GM12878 (cell line): ENCODE measurements around the gene NAA25. TPM values are rescaled to one million over a fixed set of nuclear protein-coding genes. Genes with fewer than 3 reads are reported as not detected.

Experiments
- BCL11A ChIP-seq: IDR thresholded peaks from 2 replicates; pipeline ENCODE4 v1.6.1; 2011; ENCODE audit warnings: low read depth, low read length
- BHLHE40 ChIP-seq, 2 experiments: fragments of 450-650 bp in 1 of 2; IDR thresholded peaks; 2 replicates each; pipeline ENCODE4 v1.6.1; 2011 to 2017; ENCODE audit warnings: low read depth in 2 of 2, borderline replicate concordance in 1 of 2, improper control_type of control experiment in 1 of 2, low read length in 1 of 2, mild to moderate bottlenecking in 1 of 2
- CBX5 ChIP-seq: sonication (generic); IDR thresholded peaks from 2 replicates; pipeline ENCODE4 v1.6.1; 2016; ENCODE audit warnings: low read depth, moderate library complexity, mild to moderate bottlenecking, inconsistent platforms
- CEBPB ChIP-seq, 2 experiments: fragments of 150-350 bp in 1 of 2; IDR thresholded peaks; 2 replicates each; pipeline ENCODE4 v1.6.1; 2012 to 2014; ENCODE audit warnings: low read depth in 2 of 2, low read length in 2 of 2, borderline replicate concordance in 1 of 2, inconsistent platforms in 1 of 2
- EP300 ChIP-seq, 2 experiments: fragments of 150-350 bp in 1 of 2; IDR thresholded peaks; 2 replicates each; pipeline ENCODE4 v1.6.1; 2011 to 2012; ENCODE audit warnings: low read depth in 2 of 2, low read length in 2 of 2, borderline replicate concordance in 1 of 2, improper control_type of control experiment in 1 of 2, inconsistent platforms in 1 of 2; ENCODE audit not compliant: control insufficient read depth in 1 of 2
- HDGF ChIP-seq: fragments of 450-650 bp; IDR thresholded peaks from 2 replicates; pipeline ENCODE4 v1.6.1; 2016; ENCODE audit warnings: antibody characterized with exemption
- IRF3 ChIP-seq: fragments of 450-650 bp; IDR thresholded peaks from 2 replicates; pipeline ENCODE4 v1.6.1; 2014; ENCODE audit warnings: mild to moderate bottlenecking
- IRF5 ChIP-seq: fragments of 450-650 bp; IDR thresholded peaks from 2 replicates; pipeline ENCODE4 v1.6.1; 2017; ENCODE audit warnings: borderline replicate concordance
- KAT2A ChIP-seq: conservative IDR thresholded peaks from 2 replicates; pipeline ENCODE4 v1.6.1; 2011; ENCODE audit warnings: low read depth, low read length; ENCODE audit not compliant: control insufficient read depth
- LARP7 ChIP-seq: fragments of 450-650 bp; IDR thresholded peaks from 2 replicates; pipeline ENCODE4 v1.6.1; 2017; ENCODE audit warnings: mild to moderate bottlenecking
- NR2C1 ChIP-seq: fragments of 450-650 bp; IDR thresholded peaks from 2 replicates; pipeline ENCODE4 v1.6.1; 2017; ENCODE audit warnings: antibody characterized with exemption, mild to moderate bottlenecking, moderate library complexity
- POLR2AphosphoS2 ChIP-seq: IDR thresholded peaks from 2 replicates; pipeline ENCODE4 v1.6.1; 2011; ENCODE audit warnings: low read depth, mild to moderate bottlenecking, low read length, improper control_type of control experiment, moderate library complexity
- RCOR1 ChIP-seq: conservative IDR thresholded peaks from 2 replicates; pipeline ENCODE4 v1.6.1; 2012; ENCODE audit warnings: low read depth, low read length, improper control_type of control experiment
- REST ChIP-seq: IDR thresholded peaks from 2 replicates; pipeline ENCODE4 v1.6.1; 2012; ENCODE audit warnings: mild to moderate bottlenecking, low read depth, low read length
- SIX5 ChIP-seq: IDR thresholded peaks from 2 replicates; pipeline ENCODE4 v1.6.1; 2011; ENCODE audit warnings: mild to moderate bottlenecking, low read depth, low read length, moderate library complexity; ENCODE audit not compliant: severe bottlenecking
- SMAD5 ChIP-seq: IDR thresholded peaks from 2 replicates; pipeline ENCODE4 v1.6.1; 2016; ENCODE audit warnings: antibody characterized with exemption, low read depth
- SREBF1 ChIP-seq: IDR thresholded peaks from 2 replicates; pipeline ENCODE4 v1.6.1; 2012; ENCODE audit warnings: mild to moderate bottlenecking, low read length
- STAT1 ChIP-seq: fragments of 450-650 bp; conservative IDR thresholded peaks from 2 replicates; pipeline ENCODE4 v1.6.1; 2014; ENCODE audit warnings: antibody characterized with exemption, mild to moderate bottlenecking
- SUPT20H ChIP-seq: IDR thresholded peaks from 2 replicates; pipeline ENCODE4 v1.6.1; 2011; ENCODE audit warnings: low read depth, mild to moderate bottlenecking, low read length, moderate library complexity, borderline replicate concordance; ENCODE audit not compliant: control insufficient read depth
- TBL1XR1 ChIP-seq: IDR thresholded peaks from 2 replicates; pipeline ENCODE4 v1.6.1; 2012; ENCODE audit warnings: low read depth, low read length, improper control_type of control experiment
- ZNF24 ChIP-seq: fragments of 450-650 bp; IDR thresholded peaks from 2 replicates; pipeline ENCODE4 v1.6.1; 2017; ENCODE audit warnings: antibody characterized with exemption, mild to moderate bottlenecking
- ZNF622 ChIP-seq: fragments of 450-650 bp; IDR thresholded peaks from 2 replicates; pipeline ENCODE4 v1.6.1; 2017; ENCODE audit warnings: mild to moderate bottlenecking, inconsistent platforms
- polyA plus RNA-seq, 11 experiments: library from polyadenylated mRNA; depleted of rRNA in 4 of 11; unstranded in 6 of 11; stranded (reverse) in 5 of 11; fragments of >200 nt; fragmentation: Nextera tagmentation in 4 of 11; fragmentation: Illumina TruSeq in 1 of 11; extraction: Ambion mirVana in 4 of 11; extraction: Trizol in 1 of 11; gene quantifications; 1 replicate in 1 of 11; 2 replicates in 10 of 11; pipeline versions ENCODE4 v1.2.1 to v1.2.3, GENCODE V29; 2011 to 2016; ENCODE audit warnings: inconsistent platforms in 2 of 11, missing spikeins in 2 of 11, low read depth in 1 of 11
- total RNA-seq, 4 experiments: library from RNA; depleted of rRNA in 3 of 4; stranded (reverse); fragments of >200 nt in 3 of 4; fragmentation: Illumina TruSeq in 1 of 4; extraction: Trizol in 1 of 4; gene quantifications; 2 replicates each; pipeline versions ENCODE4 v1.2.1 to v1.2.3, GENCODE V29; 2013 to 2021
- TF ChIP-seq, protein P1 (sequence below): IDR thresholded peaks from 2 replicates; pipeline ENCODE4 v1.6.1; 2011; ENCODE audit warnings: mild to moderate bottlenecking, low read depth, low read length, moderate library complexity; ENCODE audit not compliant: insufficient replicate concordance

The NAA25 gene
- total and polyA plus RNA-seq, 10 of the 15 experiments (the other 5 are each of a cell fraction or from before 2014, with no cell fraction given) = 15.0 to 39.2 (median 29.4) TPM

DNA sequence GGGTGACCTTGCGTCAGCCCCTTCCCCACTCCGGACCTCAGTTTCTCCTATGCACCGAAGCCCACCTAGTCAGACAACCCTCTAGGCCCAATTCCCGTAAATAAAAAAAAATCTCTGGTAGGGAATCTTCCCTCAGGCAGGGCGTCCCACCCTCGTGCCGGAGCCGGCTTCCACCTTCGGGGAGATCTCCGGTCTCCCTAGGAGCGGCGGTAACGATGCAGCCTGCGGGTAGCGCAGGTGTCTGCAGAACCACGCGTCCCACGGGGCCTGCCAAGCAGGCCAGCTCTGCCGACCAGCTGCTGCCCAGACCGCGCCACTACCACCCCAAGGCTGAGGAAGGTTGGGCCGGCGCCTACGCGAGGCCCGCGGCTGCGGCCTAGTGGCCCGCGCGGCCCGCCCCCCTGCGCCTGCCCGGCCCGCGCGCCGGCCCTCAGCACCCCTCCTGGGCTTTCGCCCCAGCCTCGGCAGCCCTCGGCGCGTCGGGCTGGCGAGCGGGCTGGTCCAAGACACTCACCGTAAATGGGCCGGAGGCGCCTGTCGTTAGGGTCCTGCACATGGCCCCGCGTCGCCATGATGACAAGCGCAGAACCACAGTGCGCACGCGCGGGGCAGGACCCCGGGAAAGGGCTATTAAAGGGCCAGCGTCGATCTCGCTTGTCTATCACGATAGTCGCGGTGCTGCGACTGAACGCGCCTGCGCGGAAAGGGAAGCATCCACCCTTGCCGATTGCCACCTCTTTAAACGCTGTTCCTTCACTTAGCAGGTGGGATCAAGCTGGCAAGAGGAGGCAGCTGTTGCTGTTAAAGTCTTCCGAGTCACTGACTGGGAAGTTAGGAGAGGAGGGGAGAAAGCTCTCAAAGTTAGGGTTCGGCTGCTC is at the start of gene NAA25 (continued):
- no peak for TF ChIP-seq CBX5
- no peak for TF ChIP-seq REST
- TF ChIP-seq LARP7 = peak; percentile 100
- TF ChIP-seq IRF3 = no peak
- no peak for TF ChIP-seq SUPT20H
- TF ChIP-seq BCL11A = no peak
- no peak for TF ChIP-seq EP300 (IDR thresholded peaks at IDR 0.05; ENCODE audit: borderline replicate concordance in 1 of 2, control insufficient read depth in 1 of 2, low read depth in 2 of 2, low read length in 2 of 2)
- no peak for TF ChIP-seq ZNF622
- TF ChIP-seq SIX5 = no peak
- peak; percentile 45; the same call in 1 of the 2 replicates for TF ChIP-seq POLR2AphosphoS2
- no peak for TF ChIP-seq KAT2A
- no peak for TF ChIP-seq SREBF1
- TF ChIP-seq IRF5 = no peak
- no peak; the same call in 1 of the 2 replicates for TF ChIP-seq SMAD5
- TF ChIP-seq ZNF24 = no peak
- peak; percentile 55 for TF ChIP-seq NR2C1
- TF ChIP-seq, protein P1, sequence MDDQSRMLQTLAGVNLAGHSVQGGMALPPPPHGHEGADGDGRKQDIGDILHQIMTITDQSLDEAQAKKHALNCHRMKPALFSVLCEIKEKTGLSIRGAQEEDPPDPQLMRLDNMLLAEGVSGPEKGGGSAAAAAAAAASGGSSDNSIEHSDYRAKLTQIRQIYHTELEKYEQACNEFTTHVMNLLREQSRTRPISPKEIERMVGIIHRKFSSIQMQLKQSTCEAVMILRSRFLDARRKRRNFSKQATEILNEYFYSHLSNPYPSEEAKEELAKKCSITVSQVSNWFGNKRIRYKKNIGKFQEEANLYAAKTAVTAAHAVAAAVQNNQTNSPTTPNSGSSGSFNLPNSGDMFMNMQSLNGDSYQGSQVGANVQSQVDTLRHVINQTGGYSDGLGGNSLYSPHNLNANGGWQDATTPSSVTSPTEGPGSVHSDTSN = no peak
- no peak for TF ChIP-seq RCOR1
- no peak for TF ChIP-seq TBL1XR1
- peak; percentile 78; the same call in 1 of the 2 replicates for TF ChIP-seq STAT1
- TF ChIP-seq HDGF = no peak
- peak in 1 of 2 experiments; percentile 66; a peak in 2 of 4 replicates for TF ChIP-seq BHLHE40 (IDR thresholded peaks at IDR 0.05; ENCODE audit: borderline replicate concordance in 1 of 2, low read depth in 2 of 2, low read length in 1 of 2)
- TF ChIP-seq CEBPB (IDR thresholded peaks at IDR 0.05; ENCODE audit: borderline replicate concordance in 1 of 2, low read depth in 2 of 2, low read length in 2 of 2) = no peak
